ENCODE measurements around the gene RAPGEF1.

The RAPGEF1 gene

DNA sequence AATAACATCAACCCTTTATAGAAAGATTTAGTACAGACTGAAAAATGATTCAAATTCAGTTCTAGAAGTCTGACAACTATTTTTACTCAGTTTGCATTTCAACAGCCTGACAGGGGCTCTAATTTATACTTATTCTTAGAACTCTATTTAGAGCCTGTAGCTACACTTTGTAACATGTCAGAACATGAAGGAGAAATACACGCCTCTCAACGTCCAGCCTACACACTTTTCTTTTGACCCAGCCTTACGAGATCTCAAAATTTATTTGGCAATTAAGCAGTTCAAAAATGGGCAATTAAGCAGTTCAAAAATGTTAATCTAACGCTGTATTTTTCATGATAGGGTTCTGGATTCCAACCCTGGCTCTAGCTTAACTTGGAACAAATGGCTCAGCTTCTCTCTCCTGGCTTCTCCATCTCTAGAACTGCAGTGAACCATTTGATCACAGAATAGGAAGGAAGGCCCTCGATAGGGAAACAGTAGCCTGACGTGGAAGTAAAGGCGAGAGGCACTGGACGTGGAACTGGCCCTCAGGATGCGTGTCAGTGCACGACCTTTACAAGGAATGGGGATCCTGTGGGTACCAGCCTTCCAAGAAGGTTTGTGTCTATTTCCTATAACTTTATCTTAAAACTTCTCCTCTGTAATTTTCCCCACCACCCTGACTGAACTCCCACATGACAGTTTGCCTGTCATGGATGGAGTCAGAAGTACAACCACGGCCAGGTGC lies 128.1 kb downstream of the RAPGEF1 start:
- DNase-seq (ENCODE audit: extremely low read depth in 1 of 2, low read depth in 1 of 2), result no peak

DNA sequence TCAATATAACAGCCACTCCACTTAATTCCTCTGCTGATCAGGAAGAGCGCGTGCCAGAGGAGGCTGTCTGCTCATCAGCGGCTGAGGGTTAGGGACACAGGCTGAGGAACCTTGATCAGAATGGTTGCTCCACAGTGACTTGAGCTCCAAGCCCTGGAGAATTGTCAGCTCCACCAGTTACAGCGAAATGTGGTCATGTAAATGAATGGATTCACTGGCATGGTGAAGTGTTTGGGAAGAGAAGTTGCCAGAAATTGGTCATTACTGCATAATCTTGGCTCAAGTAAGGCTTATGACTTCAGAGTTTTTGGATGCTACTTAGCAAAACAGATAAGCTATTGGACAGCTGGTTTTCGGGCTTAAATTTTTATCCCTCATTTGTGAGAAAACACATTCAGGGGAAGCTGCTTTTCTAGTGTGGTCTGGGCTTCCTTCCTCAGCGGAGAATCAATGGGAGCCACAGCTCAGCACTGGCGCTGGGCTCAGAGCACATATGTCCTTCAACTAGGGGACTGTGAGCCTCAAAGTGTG lies 129.6 kb downstream of the RAPGEF1 start:
- no peak for DNase-seq (ENCODE audit: extremely low read depth in 1 of 2, low read depth in 1 of 2)

DNA sequence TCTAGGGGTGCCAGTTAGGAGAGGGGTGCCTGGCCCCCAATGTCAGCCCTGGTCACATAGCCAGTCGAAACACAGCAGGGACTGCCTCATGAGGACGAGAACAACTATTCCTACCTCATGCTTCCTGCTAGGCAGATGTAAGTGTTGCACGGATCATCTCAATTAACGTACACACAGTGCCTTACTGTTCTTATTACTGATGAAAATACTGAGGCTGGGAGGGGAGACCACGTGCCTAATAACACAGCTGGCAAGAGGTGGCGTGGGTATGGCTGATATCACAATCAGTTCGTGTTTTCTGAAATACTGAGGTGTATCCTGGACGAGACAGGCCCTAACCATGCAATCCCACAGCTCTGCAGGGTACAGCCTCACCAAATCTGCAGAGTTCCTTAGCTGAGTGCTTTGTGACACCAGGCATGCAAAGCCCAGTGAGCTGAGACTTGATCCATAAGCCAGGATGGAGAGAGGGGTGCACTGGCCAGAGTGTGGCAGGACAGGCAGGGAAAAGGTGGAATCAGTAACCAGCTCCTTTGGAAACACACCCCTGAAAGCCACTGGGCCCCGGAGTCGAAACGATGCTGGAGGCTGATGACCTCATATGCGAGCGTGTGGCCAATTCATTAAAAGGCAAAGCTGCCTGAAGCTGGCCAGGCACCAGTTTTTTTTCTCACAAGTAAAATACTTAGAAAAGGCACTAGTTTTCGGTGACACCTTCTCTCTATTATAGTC lies 130.6 kb downstream of the RAPGEF1 start:
- no peak for DNase-seq (ENCODE audit: extremely low read depth in 1 of 2, low read depth in 1 of 2)

DNA sequence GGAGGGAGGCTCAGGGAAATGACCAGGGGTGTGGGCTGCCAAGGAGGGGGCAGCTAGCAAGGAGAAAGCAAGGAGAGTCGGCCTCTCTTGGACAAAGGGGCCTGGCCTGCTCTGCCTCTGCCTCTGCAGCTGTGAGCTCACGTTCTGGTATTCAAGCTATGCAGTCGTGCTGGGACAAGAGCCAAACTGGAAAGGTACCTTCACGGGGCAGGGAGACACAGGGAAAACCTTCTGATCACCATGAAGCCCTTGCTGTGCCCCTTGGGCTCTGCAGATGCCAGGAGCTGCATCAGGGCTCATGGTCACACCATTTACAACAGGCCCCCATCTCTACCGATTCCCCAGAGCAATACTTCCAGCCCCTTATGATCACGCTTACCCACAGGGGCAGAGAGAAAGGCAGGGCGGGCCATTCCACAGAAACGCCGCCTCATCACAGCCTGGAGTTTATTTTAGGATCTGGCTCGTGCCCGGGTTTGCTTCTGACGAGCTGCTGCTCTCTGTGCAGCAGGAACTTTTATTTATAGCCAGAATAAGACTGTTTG lies 131.3 kb downstream of the RAPGEF1 start:
- no peak for DNase-seq (ENCODE audit: extremely low read depth in 1 of 2, low read depth in 1 of 2)

DNA sequence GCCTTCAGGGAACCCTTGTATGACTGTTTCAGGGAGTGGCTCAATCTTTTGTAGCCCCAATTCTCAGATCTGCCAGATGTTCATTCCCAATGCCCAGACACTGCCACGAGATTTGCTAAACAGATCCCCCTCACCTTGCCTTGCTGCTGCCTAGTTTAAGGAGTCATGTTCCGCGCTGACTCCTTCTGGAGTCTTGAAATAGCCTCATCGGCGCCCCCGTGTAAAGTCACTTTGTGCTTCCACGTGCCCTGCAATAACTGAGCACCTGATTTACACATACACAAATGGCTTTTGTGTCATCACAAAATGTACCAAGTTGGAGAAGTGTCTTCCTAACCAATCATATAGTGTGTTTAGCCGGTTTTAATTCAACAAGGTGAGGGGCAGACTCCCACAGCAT lies 132.3 kb downstream of the RAPGEF1 start:
- no peak for DNase-seq (ENCODE audit: extremely low read depth in 1 of 2, low read depth in 1 of 2)

DNA sequence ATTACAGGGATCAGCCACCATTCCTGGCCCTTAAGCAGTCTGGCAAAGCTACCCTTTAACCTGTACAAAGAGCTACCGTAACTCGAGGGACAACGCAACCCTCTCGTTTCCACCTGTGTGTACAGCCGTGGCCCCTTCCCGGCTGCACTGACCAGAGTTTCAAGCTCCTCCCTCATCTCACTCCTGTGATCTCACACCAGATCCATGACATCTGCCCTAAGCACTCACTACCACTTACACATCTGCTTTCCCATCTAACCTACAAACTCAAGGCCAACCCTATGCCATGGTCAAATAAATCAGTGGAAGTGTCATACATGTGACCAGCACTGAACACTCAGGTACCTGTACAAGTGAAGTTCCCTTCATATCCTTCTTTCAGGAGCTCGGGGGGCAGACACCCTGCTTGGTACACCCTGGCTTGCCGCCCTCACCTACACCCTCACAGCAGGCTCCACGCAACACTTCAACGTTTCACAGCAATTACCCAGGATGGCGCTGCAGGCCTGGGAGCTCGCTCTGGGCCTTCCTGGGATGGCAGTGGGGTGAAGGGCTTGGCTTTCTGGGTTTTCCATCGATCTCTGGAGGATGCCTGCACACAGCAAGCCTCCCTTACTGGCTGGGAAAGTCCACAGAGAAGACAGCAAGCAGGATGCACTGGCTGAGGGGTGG lies 132.8 kb downstream of the RAPGEF1 start:
- no peak for DNase-seq (ENCODE audit: extremely low read depth in 1 of 2, low read depth in 1 of 2)

DNA sequence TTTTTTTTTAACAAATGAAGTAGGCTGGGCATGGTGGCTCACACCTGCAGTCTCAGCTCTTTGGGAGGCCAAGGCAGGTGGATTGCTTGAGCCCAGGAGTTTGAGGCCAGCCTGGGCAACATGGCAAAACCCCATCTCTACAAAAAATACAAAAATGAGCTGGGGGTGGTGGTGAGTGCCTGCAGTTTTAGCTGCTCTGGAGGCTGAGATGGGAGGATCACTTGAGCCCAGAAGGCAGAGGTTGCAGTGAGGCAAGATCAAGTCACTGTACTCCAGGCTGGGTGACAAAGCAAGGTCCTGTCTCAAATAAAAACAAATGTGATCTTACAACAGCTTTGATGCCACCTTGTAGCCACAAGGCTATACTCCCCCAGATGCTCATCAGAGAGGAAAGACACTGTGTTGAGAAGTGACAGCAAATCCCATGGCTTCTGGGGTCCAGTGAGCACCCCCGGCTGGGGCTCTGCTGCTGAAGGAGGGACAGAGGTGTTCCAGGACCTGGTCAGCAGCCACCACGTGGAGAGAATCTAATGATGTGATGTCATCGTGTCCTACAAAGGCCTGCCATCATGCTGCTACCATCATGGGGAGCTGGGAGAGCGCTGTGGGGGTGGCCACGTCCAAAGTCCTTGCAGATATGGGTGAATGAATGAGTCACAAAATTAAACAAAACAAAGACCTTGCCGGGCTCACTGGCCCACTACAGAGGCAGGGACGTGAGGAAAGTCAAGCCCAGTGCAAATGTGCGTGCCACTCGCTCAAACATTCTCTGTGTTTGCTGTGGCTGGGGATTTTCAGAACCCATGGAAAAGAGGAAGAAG lies 133.9 kb downstream of the RAPGEF1 start:
- no peak for DNase-seq (ENCODE audit: extremely low read depth in 1 of 2, low read depth in 1 of 2)

DNA sequence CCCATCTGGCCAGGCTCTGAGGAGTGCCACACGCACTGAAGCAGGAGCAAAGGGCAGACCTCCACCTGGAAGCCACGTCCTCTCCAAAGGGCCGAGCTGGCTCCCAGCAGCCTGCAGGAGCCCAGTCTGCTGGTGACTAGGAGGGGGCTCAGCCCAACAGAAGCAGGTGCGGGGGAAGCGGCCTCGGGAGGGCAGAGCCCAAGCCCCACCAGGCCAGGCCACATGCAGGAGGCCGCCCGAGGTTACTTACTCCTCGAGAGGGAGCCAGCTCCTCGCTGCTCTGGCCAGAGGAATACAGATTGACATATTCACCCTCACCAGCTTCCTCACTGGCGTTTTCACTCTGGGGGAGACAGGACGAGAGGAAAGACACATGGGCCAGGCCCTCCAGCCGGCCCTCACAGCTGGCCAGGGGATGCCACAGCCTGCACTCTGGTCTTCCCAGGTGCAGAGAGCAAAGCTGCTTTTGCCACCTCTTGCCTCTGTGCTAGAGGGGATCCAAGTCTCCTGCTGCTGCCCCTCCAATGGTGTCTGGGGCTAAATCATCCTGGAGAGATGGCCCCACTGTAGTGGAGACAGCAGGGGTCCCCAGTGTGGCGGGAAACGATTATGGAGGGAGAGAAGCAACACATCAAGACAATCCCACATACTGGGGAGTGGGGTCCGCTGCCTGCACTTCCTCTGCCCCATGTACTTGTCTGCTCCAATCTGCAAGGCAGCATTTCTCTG lies 136.0 kb downstream of the RAPGEF1 start:
- DNase-seq (ENCODE audit: extremely low read depth in 1 of 2, low read depth in 1 of 2), result no peak

DNA sequence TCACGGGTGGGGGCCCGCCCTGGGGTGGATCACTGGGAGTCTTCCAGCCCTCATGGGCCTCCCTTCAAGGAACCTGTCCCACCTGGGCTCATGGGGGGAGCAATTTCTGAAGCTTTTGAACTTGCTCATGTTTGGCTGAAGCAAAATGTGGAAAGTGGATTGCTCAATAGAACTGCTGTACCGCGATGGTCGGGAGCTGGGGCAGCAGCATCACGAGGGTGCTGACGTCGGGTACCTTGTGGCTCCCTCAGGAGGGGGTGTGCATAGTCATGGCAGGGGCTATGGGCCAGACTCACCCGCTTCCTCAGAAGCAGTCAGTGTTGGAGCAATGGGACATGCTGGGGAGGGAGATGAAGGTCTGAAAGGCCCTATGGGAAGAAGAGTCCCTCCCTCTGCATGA lies 136.7 kb downstream of the RAPGEF1 start:
- DNase-seq (ENCODE audit: extremely low read depth in 1 of 2, low read depth in 1 of 2), result no peak

DNA sequence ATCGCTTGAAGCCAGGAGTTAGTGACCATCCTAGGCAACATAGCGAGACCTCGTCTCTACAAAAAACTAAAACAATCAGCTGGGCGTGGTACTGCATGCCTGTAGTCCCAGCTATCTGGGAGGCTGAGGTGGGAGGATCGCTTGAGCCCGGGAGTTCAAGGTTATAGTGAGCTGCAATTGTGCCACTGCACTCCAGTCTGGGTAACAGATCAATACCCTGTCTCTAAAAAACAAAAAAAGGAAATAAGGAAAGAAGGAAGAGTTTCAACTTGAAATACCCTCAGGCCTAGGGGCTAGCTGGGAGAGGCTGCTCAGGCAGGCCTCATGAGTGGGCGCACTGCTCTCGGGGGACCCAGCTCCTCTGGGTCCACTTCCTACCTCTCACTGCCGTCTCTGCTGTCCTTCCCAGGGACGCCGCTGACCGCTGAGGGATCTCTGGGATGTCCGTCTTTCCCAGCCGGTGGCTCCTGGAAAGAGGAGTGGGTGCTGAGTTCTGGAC lies 138.1 kb downstream of the RAPGEF1 start:
- DNase-seq (ENCODE audit: extremely low read depth in 1 of 2, low read depth in 1 of 2), result no peak

DNA sequence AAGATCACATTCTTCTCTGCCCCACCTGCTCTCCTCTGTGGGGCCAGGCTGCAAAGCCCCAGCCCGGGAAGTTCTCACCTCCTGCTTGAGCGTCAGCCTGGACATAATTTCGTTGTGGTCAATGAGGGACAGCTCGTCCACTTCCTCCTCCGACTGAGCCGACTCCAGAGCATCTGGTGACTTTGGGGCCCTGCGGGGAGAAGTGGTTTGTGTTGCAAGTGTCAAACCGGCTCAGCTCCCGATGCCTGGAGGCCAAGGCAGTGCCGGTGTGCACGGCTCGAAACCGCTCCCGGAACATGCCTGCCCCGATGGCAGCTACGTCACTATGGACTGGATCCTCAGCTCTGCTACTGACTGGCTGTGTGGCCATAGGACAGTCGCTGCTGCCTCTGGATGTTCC lies 141.8 kb downstream of the RAPGEF1 start:
- DNase-seq (ENCODE audit: extremely low read depth in 1 of 2, low read depth in 1 of 2), result no peak

DNA sequence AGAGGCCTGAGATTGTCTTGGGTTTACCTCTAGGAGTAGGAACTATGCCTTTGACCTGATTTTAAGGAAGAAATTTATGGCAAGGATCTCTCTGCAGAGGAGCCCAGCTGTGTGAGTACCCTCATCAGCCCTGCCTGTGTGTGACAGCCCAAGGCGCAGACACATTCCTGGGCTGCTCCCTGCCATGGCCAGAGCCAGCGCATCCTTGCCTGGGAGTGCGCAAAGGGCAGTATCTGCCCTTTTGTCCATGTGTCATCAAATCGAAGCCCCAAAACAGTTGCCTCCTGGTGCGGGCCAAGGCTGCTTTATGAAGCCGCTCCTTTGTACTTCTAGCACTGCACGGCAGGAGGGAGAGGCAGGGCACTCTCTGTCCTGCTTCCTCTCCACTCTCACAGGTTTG lies 142.6 kb downstream of the RAPGEF1 start:
- no peak for DNase-seq (ENCODE audit: extremely low read depth in 1 of 2, low read depth in 1 of 2)

DNA sequence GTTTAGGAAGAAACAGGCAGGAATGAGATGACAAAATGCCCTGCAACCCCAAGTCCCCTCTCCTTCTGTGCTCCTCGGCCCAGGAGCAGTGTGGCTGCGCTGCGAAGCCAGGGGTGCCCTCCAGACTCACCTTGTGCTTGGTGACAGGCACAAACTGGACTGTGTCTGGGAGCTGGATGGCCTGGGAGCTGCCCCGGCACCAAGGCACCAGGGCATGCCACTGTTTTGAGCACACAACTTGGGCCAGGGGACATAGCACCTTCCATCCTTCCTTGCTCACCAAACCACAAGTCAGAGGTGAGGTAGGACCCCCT lies 143.5 kb downstream of the RAPGEF1 start:
- DNase-seq (ENCODE audit: extremely low read depth in 1 of 2, low read depth in 1 of 2), result no peak

DNA sequence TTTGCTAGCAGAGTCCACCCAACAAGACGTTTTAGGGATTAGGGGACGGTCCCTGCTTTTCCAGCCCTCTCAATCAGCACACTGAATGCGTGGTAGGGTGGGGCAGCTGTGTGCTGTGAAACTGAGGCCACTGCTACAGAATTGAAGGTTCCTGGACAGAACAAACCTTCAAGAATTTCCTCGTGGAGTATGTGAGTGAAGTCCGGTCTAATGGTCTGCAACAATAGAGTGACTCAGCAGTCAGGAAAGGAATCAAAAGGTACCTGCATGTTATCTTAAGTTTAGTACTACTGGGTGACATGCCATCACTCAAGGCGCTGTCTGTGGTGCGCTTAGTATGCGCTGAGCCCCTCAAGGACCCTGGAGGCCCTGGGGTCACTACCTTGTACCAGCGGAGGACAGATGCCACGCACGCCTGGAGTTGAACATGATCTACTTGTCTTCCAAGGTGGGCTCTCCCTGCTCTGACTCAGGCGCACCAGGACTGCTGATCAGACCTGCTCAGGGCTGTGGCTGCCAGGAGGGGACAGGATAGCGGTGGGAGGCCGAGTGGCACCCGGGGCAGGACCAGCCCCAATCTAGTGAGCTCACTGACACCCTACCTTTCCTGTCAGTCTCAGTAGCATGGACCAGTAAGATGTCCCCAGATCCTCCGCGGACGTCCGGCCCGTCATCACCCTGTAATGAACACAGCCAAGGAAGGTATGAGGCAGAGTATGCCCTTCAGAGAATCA lies 144.0 kb downstream of the RAPGEF1 start:
- DNase-seq (ENCODE audit: extremely low read depth in 1 of 2, low read depth in 1 of 2), result no peak

DNA sequence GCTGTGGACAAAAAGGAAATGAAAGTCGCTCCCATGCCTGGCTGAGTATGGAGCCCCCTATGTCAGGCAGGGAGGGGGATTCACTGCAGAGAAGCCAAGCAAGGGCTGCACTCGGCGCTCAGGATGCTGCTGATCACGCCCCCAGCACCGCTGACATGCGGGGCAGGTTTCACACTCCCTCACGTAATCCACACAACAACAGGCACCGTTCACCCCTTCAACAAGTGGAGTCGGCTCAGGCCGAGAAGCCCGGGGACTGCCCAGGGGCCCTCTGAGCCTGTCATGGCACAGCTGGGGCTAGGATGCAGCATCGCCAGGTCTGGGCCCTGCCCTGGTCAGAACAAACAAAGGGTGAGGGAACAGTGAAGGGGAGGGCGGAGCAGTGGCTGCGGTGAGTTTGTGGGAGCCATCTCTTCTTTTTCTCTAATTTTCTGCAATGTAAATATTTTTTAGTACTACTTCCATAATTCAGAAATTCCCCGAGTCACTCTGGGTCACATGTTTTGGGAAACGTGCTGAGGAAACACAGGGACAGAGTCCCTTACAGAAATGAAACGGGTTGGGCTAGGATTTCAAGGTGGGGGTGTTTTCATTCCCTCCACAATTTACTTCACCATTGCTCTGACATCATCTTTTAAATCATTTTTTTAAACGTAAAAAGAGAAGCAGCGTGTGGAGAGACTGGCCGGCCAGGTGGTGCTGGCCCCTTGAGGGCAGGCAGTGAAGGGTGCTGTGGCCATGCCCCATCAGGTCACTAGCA lies 144.8 kb downstream of the RAPGEF1 start:
- no peak for DNase-seq (ENCODE audit: extremely low read depth in 1 of 2, low read depth in 1 of 2)

DNA sequence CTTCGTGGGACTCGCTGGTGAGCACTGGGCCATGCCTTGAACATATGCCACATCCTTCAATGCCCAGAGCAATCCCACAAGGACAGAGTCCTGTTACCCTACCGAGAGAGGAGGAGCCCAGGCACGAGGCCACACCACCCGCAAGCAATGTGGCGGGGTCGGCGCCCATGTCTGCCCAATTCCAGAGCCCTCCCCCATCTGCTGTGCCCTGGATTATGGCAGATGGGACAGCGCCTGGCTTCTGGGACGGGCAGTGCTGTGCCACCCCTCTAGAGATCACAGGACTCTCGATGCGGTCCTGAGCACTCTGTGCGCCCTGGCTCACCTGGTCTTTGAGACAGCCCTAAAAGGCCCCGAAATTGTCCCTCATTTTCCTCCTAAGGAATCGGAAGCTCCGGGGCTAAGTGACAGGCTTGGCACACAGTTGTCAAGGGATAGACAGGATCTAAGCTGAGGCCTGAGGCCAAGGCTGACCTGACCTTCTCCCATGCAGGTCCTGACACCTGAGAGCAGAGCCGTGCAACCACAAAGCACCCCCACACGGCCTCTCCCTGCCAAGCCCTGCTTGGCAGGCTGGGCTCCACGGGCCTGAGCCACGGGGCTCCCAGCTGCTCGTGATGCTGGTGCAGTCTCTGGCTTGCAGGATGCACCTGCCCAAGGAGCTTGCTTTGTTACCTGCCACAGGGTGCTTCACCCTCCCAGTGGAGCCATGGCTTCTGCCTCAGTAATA lies 145.8 kb downstream of the RAPGEF1 start:
- no peak for DNase-seq (ENCODE audit: extremely low read depth in 1 of 2, low read depth in 1 of 2)

DNA sequence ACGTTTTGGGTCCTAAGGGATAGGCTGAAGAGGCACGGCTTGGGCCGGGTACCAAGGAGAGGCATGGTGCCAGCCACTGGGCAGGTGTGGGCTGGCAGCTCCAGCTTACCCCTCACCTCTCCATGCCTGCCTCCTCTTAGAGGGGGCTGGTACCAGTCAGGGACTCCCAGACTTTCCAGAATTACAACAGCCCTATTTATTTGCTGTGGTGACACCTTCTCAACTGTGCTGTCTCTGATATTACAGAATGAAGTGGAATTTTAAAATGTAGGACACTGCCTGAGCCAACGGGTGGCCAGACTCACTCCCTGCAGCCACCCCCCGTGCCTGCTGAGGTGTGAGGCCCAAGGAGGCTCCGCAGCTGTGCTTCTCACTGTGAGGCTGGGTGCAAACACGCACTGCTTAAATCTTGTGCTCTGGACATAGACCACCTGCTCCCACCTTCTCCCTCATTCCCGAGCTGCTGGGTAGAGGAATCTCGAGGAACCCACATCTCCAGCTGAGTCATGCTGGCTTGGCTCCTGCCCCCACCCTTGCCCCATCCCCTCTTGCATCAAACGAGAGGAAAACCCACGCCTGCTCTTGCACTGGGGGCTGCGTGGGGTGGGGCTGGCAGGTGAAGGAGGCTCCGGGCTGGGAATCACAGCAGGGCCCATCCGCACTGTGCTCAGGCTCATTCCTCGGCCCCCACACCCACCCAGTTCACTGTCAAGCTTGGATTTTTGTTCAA lies 146.6 kb downstream of the RAPGEF1 start:
- DNase-seq (ENCODE audit: extremely low read depth in 1 of 2, low read depth in 1 of 2), result no peak

All from activated CD8-positive, alpha-beta memory T cell treated with anti-CD3 and anti-CD28 coated beads for 1 hour (primary cell).